Activated naive CD8-positive, alpha-beta T cell (primary cell): ENCODE results near the gene SEC14L3.

Experiments used
- H3K27ac Mint-ChIP-seq: one replicate; pipeline ENCODE4 v1.8.0; 2021; ENCODE audit warnings: mixed read lengths
- H3K27me3 Mint-ChIP-seq: one replicate; pipeline ENCODE4 v1.8.0; 2021; ENCODE audit warnings: mixed read lengths
- H3K36me3 Mint-ChIP-seq: one replicate; pipeline ENCODE4 v1.8.0; 2021; ENCODE audit warnings: mixed read lengths
- H3K4me1 Mint-ChIP-seq: one replicate; pipeline ENCODE4 v1.8.0; 2021; ENCODE audit warnings: low read depth, mixed read lengths
- H3K4me3 Mint-ChIP-seq: one replicate; pipeline ENCODE4 v1.8.0; 2021; ENCODE audit warnings: mild to moderate bottlenecking, mixed read lengths
- H3K9me3 Mint-ChIP-seq: one replicate; pipeline ENCODE4 v1.8.0; 2021; ENCODE audit warnings: low read depth, mixed read lengths

The SEC14L3 gene

GRCh38 chr22:30413745-30414524 is 57.9 kb downstream of the SEC14L3 start:
- Mint-ChIP-seq H3K27ac (peak overlapping the region; percentile 58), H3K4me3 (peak overlapping the region; percentile 30), H3K9me3 (no peaks in the 10 kb centered on the region), H3K27me3 (no peaks in the 10 kb centered on the region), H3K4me1 (peaks cover 46% of the 10 kb centered on the region), H3K36me3 (peaks cover 13% of the 10 kb centered on the region)

- Mint-ChIP-seq H3K4me3 (peak overlapping the region; percentile 1), H3K27me3 (no peaks in the 10 kb centered on the region), H3K9me3 (no peaks in the 10 kb centered on the region), H3K27ac (peak overlapping the region; percentile 58), H3K4me1 (peaks cover 46% of the 10 kb centered on the region), H3K36me3 (peaks cover 13% of the 10 kb centered on the region)
Measured at GRCh38 chr22:30413001-30413400, 58.8 kb downstream of the SEC14L3 start.

- H3K9me3 Mint-ChIP-seq = no peaks in the 10 kb centered on the region
- peaks cover 10% of the 10 kb centered on the region for H3K36me3 Mint-ChIP-seq
- no peak overlapping the region for H3K27ac Mint-ChIP-seq
- H3K4me1 Mint-ChIP-seq = peaks cover 44% of the 10 kb centered on the region
- no peak overlapping the region for H3K4me3 Mint-ChIP-seq
- no peaks in the 10 kb centered on the region for H3K27me3 Mint-ChIP-seq
Measured at GRCh38 chr22:30411780-30412179, 60.0 kb downstream of the SEC14L3 start.
